Kidney (tissue), 22 donors: ENCODE results near the gene CFHR4. TPM values are rescaled to one million over a fixed set of nuclear protein-coding genes. Genes with fewer than 3 reads are reported as not detected.
"Not testable (repeated sequence)": the region's sequence is repeated elsewhere in the genome, so short reads cannot be mapped to it uniquely, and the experiment has no call there.

ENCODE experiments used
- DNase-seq, 5 donors: peaks; one replicate each; pipeline ENCODE4 v3.0.0-alpha.2; 2013 to 2020
- FAIRE-seq: peaks from 2 replicates; lab custom pipeline; 2012; peaks lifted over from hg19 to GRCh38; lab: Jason Lieb, UNC
- H3K27ac ChIP-seq, 2 donors: one replicate each; pipeline ENCODE4 v1.7.0; 2013; ENCODE audit warnings: low read depth in 2 of 2, low read length in 2 of 2, inconsistent platforms in 1 of 2
- H3K27me3 ChIP-seq: one replicate; pipeline ENCODE4 v1.7.1; 2013; ENCODE audit warnings: low read length, inconsistent platforms; ENCODE audit not compliant: control insufficient read depth, insufficient read depth
- H3K36me3 ChIP-seq, 3 donors: one replicate each; pipeline versions ENCODE4 v1.7.0 to v1.7.1; 2013; ENCODE audit warnings: low read length in 3 of 3, control low read depth in 1 of 3, inconsistent platforms in 1 of 3; ENCODE audit not compliant: insufficient read depth in 3 of 3, control insufficient read depth in 2 of 3
- H3K4me1 ChIP-seq, 3 donors: one replicate each; pipeline versions ENCODE4 v1.7.0 to v1.7.1; 2013; ENCODE audit warnings: low read length in 3 of 3, inconsistent platforms in 1 of 3, low read depth in 1 of 3; ENCODE audit not compliant: control insufficient read depth in 2 of 3, insufficient read depth in 2 of 3
- H3K4me3 ChIP-seq, 3 donors: one replicate each; pipeline versions ENCODE4 v1.7.0 to v1.8.1; 2013; ENCODE audit warnings: low read length in 3 of 3, control low read depth in 1 of 3, inconsistent platforms in 1 of 3
- H3K9ac ChIP-seq, 3 donors: one replicate each; pipeline versions ENCODE4 v1.7.0 to v1.7.1; 2013; ENCODE audit warnings: low read length in 3 of 3, control low read depth in 1 of 3, inconsistent platforms in 1 of 3
- H3K9me3 ChIP-seq, 3 donors: one replicate each; pipeline versions ENCODE4 v1.7.0 to v1.7.1; 2013; ENCODE audit warnings: low read length in 3 of 3, control low read depth in 1 of 3, inconsistent platforms in 1 of 3; ENCODE audit not compliant: control insufficient read depth in 2 of 3, insufficient read depth in 1 of 3
- intact Hi-C: fragments of 100-400 bp; cut with DNase I; formaldehyde crosslinking; loops from one replicate; pipeline ENCODE4 v1.11.1; 2022
- long read RNA-seq, 10 donors: library from polyadenylated mRNA in 1 of 10; unstranded in 1 of 10; transcript quantifications; one replicate each; pipeline ENCODE4 v2.0.0 and lab custom pipeline, GENCODE V29; 2021 to 2026
- polyA plus RNA-seq: library from polyadenylated mRNA; stranded (reverse); fragments of 350-450 nt; fragmentation: Illumina TruSeq; extraction: RNeasy Lipid Tissue Mini Kit (QIAGEN cat#74804); gene quantifications from one replicate; pipeline ENCODE4 v1.2.3, GENCODE V29; 2014; ENCODE audit warnings: low read depth, low replicate concordance; ENCODE audit not compliant: insufficient read depth
- total RNA-seq: library from RNA; stranded (reverse); fragmentation: NEBNext Ultra II Directional; extraction: Animal tissue kit (Norgen Biotek cat#: 25700); gene quantifications from one replicate; pipeline ENCODE4 v1.2.1, GENCODE V29; 2021
- TF ChIP-seq, protein P1 (sequence below): IDR thresholded peaks from 3 replicates; pipeline ENCODE4 v1.5.1; 2012; ENCODE audit warnings: mild to moderate bottlenecking, moderate library complexity, borderline replicate concordance; ENCODE audit not compliant: insufficient read depth; ENCODE audit errors: extremely low read depth
- donor health status: control.
- donor health status: control.
- donor health status: control.
- donor health status: control.
- donor health status: control.
- donor health status: DM: yes; HTN: yes; CAD: no.
- donor health status: Normal renal cell carcinoma (clear cell type).

CFHR4 gene
- 0.35 TPM for total RNA-seq
- polyA plus RNA-seq, result not detected
- long read RNA-seq, donor 1, result 0 reads
- long read RNA-seq, donor 2, result 0 reads
- long read RNA-seq, donor 3, result 0 reads
- long read RNA-seq, donor 4, result 0 reads
- long read RNA-seq, donor 5, result 0 reads
- long read RNA-seq, donor 6, result 0 reads
- long read RNA-seq, donor 7, result 0 reads
- long read RNA-seq, donor 8, result 0 reads
- long read RNA-seq, donor 9, result 0 reads
- long read RNA-seq, donor 10, result 0 reads

DNA sequence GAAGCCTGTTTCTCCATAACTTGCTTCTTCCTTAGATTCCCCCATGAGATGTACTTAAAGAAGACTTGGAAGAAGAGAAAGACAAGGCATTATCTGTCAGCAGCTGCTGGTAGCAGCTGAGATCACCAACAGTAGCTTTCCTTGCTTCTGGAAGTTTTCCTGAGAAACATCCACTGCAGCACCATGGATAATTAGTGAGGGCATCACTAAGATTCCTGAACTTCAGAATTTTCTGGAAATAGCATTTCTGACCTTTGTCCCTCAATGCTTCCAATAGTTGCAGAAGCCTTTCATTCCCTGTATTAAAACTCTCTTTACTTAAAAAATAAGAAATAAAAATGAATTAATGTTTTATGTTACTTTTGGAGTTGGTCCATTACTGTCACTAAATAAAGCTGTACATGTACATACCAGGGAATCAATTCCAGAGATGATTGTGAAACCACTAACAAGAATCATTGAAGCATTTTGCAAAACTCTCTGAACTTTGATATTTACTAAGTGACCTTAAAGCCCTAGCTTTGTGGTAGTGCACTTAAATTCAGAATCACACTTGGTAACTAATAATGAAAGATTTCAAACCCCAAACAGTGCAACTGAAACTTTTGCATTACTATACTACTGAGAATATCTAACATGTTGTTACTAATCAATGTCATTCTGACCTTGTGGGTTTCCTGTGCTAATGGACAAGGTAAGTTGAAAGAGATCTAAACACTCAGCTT is at the start of gene CFHR4:
Gene CFHR4, plus strand, starts transcription at position 538 of the 725 bp plus-strand sequence. Its CDS starts 99 bp downstream, at position 637.
- H3K36me3 ChIP-seq, result no peaks in the 10 kb centered on the region
- TF ChIP-seq, protein P1, sequence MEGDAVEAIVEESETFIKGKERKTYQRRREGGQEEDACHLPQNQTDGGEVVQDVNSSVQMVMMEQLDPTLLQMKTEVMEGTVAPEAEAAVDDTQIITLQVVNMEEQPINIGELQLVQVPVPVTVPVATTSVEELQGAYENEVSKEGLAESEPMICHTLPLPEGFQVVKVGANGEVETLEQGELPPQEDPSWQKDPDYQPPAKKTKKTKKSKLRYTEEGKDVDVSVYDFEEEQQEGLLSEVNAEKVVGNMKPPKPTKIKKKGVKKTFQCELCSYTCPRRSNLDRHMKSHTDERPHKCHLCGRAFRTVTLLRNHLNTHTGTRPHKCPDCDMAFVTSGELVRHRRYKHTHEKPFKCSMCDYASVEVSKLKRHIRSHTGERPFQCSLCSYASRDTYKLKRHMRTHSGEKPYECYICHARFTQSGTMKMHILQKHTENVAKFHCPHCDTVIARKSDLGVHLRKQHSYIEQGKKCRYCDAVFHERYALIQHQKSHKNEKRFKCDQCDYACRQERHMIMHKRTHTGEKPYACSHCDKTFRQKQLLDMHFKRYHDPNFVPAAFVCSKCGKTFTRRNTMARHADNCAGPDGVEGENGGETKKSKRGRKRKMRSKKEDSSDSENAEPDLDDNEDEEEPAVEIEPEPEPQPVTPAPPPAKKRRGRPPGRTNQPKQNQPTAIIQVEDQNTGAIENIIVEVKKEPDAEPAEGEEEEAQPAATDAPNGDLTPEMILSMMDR, result no peak
- intact Hi-C loops, result no loop called here
- no peaks in the 10 kb centered on the region for H3K4me1 ChIP-seq
- DNase-seq (no peak), FAIRE-seq (no peak)
- no peak within 1 kb of the TSS for H3K4me3 ChIP-seq
- no peak within 1 kb of the TSS for H3K9ac ChIP-seq
- H3K9me3 ChIP-seq, result no peaks in the 10 kb centered on the region
- no peak within 1 kb of the TSS for H3K27ac ChIP-seq
- no peaks in the 10 kb centered on the region for H3K27me3 ChIP-seq

DNA sequence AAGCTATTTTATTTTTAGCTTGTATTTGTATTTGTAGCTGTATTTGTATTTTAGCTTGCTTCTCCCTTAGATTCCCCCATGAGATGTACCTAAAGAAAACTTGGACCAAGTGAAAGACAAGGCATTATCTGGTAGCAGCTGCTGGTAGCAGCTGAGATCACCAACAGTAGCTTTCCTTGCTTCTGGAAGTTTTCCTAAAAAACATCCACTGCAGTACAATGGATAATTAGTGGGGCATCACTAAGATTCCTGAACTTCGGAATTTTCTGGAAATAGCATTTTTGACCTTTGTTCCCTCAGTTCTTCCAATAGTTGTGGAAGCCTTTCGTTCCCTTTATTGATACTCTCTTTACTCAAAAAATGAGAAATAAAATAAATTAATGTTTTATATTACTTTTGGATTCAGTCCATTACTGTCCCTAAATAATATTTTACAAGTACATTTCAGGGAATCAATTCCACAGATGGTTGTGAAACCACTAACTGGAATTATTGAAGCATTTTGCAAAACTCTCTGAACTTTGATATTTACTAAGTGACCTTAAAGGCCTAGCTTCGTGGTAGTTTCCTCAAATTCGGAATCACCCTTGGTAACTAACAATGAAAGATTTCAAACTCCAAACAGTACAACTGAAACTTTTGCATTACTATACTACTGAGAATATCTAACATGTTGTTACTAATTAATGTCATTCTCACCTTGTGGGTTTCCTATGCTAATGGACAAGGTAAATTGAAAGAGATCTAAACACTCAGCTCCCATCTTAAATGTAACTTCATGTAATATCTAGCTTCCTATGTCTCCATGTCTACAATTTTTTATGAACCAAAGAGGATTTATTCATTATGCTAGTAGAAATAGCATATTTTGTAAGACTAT is 38.0 kb upstream of the CFHR4 start:
- H3K9ac ChIP-seq, H3K9me3 ChIP-seq, H3K27ac ChIP-seq, H3K27me3 ChIP-seq, H3K4me3 ChIP-seq, H3K4me1 ChIP-seq, DNase-seq, intact Hi-C loops, H3K36me3 ChIP-seq: not testable (repeated sequence)
- FAIRE-seq, result peak; percentile 72

DNA sequence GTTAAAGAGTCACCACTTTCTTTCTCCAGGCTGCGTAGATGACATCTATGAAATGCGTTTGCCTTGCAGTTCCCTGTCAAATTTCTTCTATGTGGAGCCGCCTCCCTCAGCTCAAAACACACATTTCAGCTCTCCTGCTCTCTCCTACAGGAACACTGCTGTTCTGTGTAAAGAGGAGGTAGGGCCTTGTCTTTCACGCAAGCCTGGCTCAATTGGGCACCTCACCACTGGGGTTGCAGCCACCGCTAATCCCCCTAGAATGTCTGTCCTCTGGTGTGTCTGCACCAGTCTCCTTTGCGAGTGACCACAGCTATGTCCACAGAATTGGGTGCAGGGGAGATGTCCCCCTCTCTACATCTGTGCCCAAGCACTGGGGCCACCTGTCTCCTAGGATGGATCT is 31.8 kb upstream of the CFHR4 start:
- H3K9me3 ChIP-seq, result no peaks in the 10 kb centered on the region
- H3K4me3 ChIP-seq, result no peak overlapping the region
- no peak for FAIRE-seq
- no peaks in the 10 kb centered on the region for H3K27me3 ChIP-seq
- no peak overlapping the region for H3K9ac ChIP-seq
- intact Hi-C loops, result no loop called here
- H3K27ac ChIP-seq, result no peak overlapping the region
- no peaks in the 10 kb centered on the region for H3K4me1 ChIP-seq
- TF ChIP-seq, protein P1, result no peak
- no peak for DNase-seq
- no peaks in the 10 kb centered on the region for H3K36me3 ChIP-seq

DNA sequence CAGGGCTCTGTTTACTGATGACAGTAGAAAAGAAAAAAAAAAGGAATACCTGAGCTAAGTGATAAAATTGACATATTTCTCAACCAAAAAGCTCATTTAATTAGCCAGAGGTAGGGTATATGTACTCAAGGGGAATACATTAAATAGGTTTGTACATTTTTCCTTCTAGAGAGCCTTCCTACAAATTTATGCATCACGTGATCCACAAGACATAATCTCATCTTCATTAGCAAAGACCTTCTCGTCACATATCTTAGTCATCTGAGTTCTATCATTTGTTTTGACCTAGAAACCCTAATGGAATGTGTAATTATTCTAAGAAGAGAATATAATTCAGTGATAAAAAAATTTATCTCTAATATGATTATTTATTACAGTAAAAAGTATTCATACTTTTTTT is 30.7 kb upstream of the CFHR4 start:
- no peaks in the 10 kb centered on the region for H3K27me3 ChIP-seq
- no peak overlapping the region for H3K27ac ChIP-seq
- no peaks in the 10 kb centered on the region for H3K4me1 ChIP-seq
- H3K9me3 ChIP-seq, result no peaks in the 10 kb centered on the region
- FAIRE-seq (no peak), DNase-seq (no peak)
- H3K36me3 ChIP-seq, result no peaks in the 10 kb centered on the region
- intact Hi-C loops, result no loop called here
- TF ChIP-seq, protein P1, result no peak
- H3K4me3 ChIP-seq, result no peak overlapping the region
- no peak overlapping the region for H3K9ac ChIP-seq
